Chondrocyte (in vitro differentiated cells): Measurements from ENCODE around the gene KRTAP13-1. TPM values are rescaled to one million over a fixed set of nuclear protein-coding genes. Genes with fewer than 3 reads are reported as not detected.

Experiments used
- DNase-seq: peaks from one replicate; pipeline ENCODE4 v3.0.0; 2021; ENCODE audit warnings: mixed read lengths, low spot score
- H3K27ac Mint-ChIP-seq: one replicate; pipeline ENCODE4 v1.8.0; 2021; ENCODE audit warnings: mild to moderate bottlenecking, moderate library complexity, mixed read lengths; ENCODE audit not compliant: unreplicated experiment
- H3K27me3 Mint-ChIP-seq: 2 replicates; pipeline ENCODE4 v1.8.0; 2021; ENCODE audit warnings: low read depth, mixed read lengths
- H3K36me3 Mint-ChIP-seq: 2 replicates; pipeline ENCODE4 v1.8.0; 2021; ENCODE audit warnings: low read depth, mixed read lengths
- H3K4me1 Mint-ChIP-seq: 2 replicates; pipeline ENCODE4 v1.8.0; 2021; ENCODE audit warnings: low read depth, mild to moderate bottlenecking, mixed read lengths
- H3K4me3 Mint-ChIP-seq: one replicate; pipeline ENCODE4 v1.8.0; 2021; ENCODE audit warnings: mild to moderate bottlenecking, moderate library complexity, mixed read lengths; ENCODE audit not compliant: unreplicated experiment
- H3K9me3 Mint-ChIP-seq: 2 replicates; pipeline ENCODE4 v1.8.0; 2021; ENCODE audit warnings: low read depth, mixed read lengths
- CTCF ChIP-seq: fragments of 200-600 bp; sonication (generic); IDR thresholded peaks from 2 replicates; pipeline ENCODE4 v1.5.0; 2021; ENCODE audit warnings: antibody characterized with exemption, mild to moderate bottlenecking, moderate library complexity
- microRNA-seq: library from miRNA; unstranded; fragments of <30 nt; microRNA quantifications from one replicate; pipeline ENCODE4 v1.2.0, GENCODE V29; 2020; ENCODE audit warnings: borderline number of aligned reads
- total RNA-seq: library from RNA; stranded (reverse); gene quantifications from 3 replicates; pipeline ENCODE4 v1.2.1, GENCODE V29; 2021

KRTAP13-1 gene
- total RNA-seq, 1 donor from 2014 or later, result not detected

- Mint-ChIP-seq H3K27ac (no peak overlapping the region), H3K4me1 (no peaks in the 10 kb centered on the region), H3K27me3 (peaks cover 19% of the 10 kb centered on the region), H3K9me3 (no peaks in the 10 kb centered on the region), H3K36me3 (no peaks in the 10 kb centered on the region), H3K4me3 (no peak overlapping the region)
- no peak for DNase-seq
- no peak for TF ChIP-seq CTCF
These were observed 41.3 kb downstream of the KRTAP13-1 start for GRCh38 chr21:30437010-30437565.

GRCh38 chr21:30439975-30440374, 44.1 kb downstream of the KRTAP13-1 start, which contains the start of gene KRTAP15-1:
Gene KRTAP15-1 (plus strand): TSS chr21:30440275. CDS start chr21:30440328, 53 bp downstream.
- TF ChIP-seq CTCF, result no peak

GRCh38 chr21:30443226-30443625, 47.4 kb downstream of the KRTAP13-1 start:
- Mint-ChIP-seq H3K27ac (no peak overlapping the region), H3K4me3 (no peak overlapping the region), H3K9me3 (no peaks in the 10 kb centered on the region), H3K4me1 (no peaks in the 10 kb centered on the region), H3K27me3 (peaks cover 5% of the 10 kb centered on the region), H3K36me3 (no peaks in the 10 kb centered on the region)
- no peak for DNase-seq
- TF ChIP-seq CTCF, result no peak

More at GRCh38 chr21:30439975-30440374, 44.1 kb downstream of the KRTAP13-1 start, which contains the start of gene KRTAP15-1:
- Mint-ChIP-seq H3K4me1 (no peaks in the 10 kb centered on the region), H3K27me3 (peaks cover 19% of the 10 kb centered on the region), H3K36me3 (no peaks in the 10 kb centered on the region), H3K9me3 (no peaks in the 10 kb centered on the region), H3K27ac (no peak within 1 kb of the TSS), H3K4me3 (no peak within 1 kb of the TSS)
- DNase-seq, result no peak

- no peak for TF ChIP-seq CTCF
- Mint-ChIP-seq H3K4me3 (no peak overlapping the region), H3K4me1 (no peaks in the 10 kb centered on the region)
These were observed 48.4 kb downstream of the KRTAP13-1 start for GRCh38 chr21:30444204-30444603.

More at GRCh38 chr21:30444204-30444603, 48.4 kb downstream of the KRTAP13-1 start:
- DNase-seq, result no peak
- H3K36me3 Mint-ChIP-seq, result no peaks in the 10 kb centered on the region
- no peaks in the 10 kb centered on the region for H3K9me3 Mint-ChIP-seq
- H3K27me3 Mint-ChIP-seq, result peaks cover 5% of the 10 kb centered on the region
- no peak overlapping the region for H3K27ac Mint-ChIP-seq

Small RNA genes within 50 kb of the gene (microRNA-seq; reads per million reads assigned to microRNA genes)
- not detected for gene MIR4327

Other genes starting within 250 kb of the KRTAP13-1 start
- gene CLDN17, start 229.2 kb upstream of the KRTAP13-1 start, total RNA-seq, result not detected in 3 replicates
- gene CLDN8, start 179.9 kb upstream of the KRTAP13-1 start, total RNA-seq, result not detected in 3 replicates
- not detected in 3 replicates for gene KRTAP24-1, start 113.1 kb upstream of the KRTAP13-1 start, total RNA-seq
- not detected in 3 replicates for gene KRTAP25-1, start 106.5 kb upstream of the KRTAP13-1 start, total RNA-seq
- not detected in 3 replicates for gene KRTAP26-1, start 75.7 kb upstream of the KRTAP13-1 start, total RNA-seq
- not detected in 3 replicates for gene KRTAP27-1, start 58.3 kb upstream of the KRTAP13-1 start, total RNA-seq
- gene KRTAP23-1, start 47.4 kb upstream of the KRTAP13-1 start, total RNA-seq, result not detected in 3 replicates
- not detected in 3 replicates for gene KRTAP13-2, start 23.8 kb upstream of the KRTAP13-1 start, total RNA-seq
- gene KRTAP13-3, start 29.9 kb downstream of the KRTAP13-1 start, total RNA-seq, result not detected in 3 replicates
- not detected in 3 replicates for gene KRTAP13-4, start 34.2 kb downstream of the KRTAP13-1 start, total RNA-seq
- not detected in 3 replicates for gene KRTAP15-1, start 44.2 kb downstream of the KRTAP13-1 start, total RNA-seq
- gene KRTAP19-1, start 84.3 kb downstream of the KRTAP13-1 start, total RNA-seq, result not detected in 3 replicates
- not detected in 3 replicates for gene KRTAP19-2, start 91.4 kb downstream of the KRTAP13-1 start, total RNA-seq
- gene KRTAP19-3, start 96.0 kb downstream of the KRTAP13-1 start, total RNA-seq, result not detected in 3 replicates
- gene KRTAP19-4, start 101.1 kb downstream of the KRTAP13-1 start, total RNA-seq, result not detected in 3 replicates
- not detected in 3 replicates for gene KRTAP19-5, start 106.1 kb downstream of the KRTAP13-1 start, total RNA-seq
- gene KRTAP19-6, start 145.8 kb downstream of the KRTAP13-1 start, total RNA-seq, result not detected in 3 replicates
- not detected in 3 replicates for gene KRTAP19-7, start 165.3 kb downstream of the KRTAP13-1 start, total RNA-seq
- gene KRTAP22-2, start 194.4 kb downstream of the KRTAP13-1 start, total RNA-seq, result not detected in 3 replicates
- gene KRTAP6-3, start 196.4 kb downstream of the KRTAP13-1 start, total RNA-seq, result not detected in 3 replicates
- gene KRTAP6-2, start 202.9 kb downstream of the KRTAP13-1 start, total RNA-seq, result not detected in 3 replicates
- not detected in 3 replicates for gene KRTAP22-1, start 205.1 kb downstream of the KRTAP13-1 start, total RNA-seq
- gene KRTAP6-1, start 217.9 kb downstream of the KRTAP13-1 start, total RNA-seq, result not detected in 3 replicates
- not detected in 3 replicates for gene KRTAP20-1, start 220.4 kb downstream of the KRTAP13-1 start, total RNA-seq
- not detected in 3 replicates for gene KRTAP20-4, start 224.6 kb downstream of the KRTAP13-1 start, total RNA-seq
- not detected in 3 replicates for gene KRTAP20-2, start 239.2 kb downstream of the KRTAP13-1 start, total RNA-seq
- not detected in 3 replicates for gene KRTAP20-3, start 246.8 kb downstream of the KRTAP13-1 start, total RNA-seq